ENCODE data around the gene THRB.

DNA sequence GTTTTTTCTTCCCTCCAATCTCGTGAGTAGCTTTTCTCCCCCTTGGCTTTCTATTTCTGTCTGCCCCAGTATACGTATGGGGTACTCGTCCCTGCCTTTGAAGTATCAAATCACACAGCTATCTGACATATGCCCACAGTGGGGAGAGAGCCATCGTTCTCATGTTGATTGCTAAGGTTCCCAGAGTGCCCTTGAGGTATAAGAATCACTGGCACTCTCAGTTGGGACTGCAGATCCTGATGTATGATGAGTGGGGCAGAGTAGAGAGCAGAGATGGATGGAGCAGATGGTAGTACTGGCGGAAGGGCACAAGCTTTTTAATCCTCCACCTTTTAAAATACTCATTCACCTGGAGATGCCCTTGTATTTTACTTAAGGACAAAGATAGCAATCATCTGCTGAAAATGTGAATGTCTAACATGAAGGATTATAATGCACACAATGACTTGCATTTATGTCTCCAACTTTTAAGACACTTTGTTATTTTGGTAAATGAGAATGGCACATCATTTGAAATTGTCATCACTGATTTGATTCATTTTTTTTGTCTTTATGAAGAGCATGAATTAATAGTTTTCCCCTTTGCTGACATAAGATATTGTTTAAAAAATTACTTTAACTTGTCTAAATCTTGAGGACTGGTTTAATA lies 310.0 kb downstream of the THRB start:
- TF ChIP-seq, protein P1, sequence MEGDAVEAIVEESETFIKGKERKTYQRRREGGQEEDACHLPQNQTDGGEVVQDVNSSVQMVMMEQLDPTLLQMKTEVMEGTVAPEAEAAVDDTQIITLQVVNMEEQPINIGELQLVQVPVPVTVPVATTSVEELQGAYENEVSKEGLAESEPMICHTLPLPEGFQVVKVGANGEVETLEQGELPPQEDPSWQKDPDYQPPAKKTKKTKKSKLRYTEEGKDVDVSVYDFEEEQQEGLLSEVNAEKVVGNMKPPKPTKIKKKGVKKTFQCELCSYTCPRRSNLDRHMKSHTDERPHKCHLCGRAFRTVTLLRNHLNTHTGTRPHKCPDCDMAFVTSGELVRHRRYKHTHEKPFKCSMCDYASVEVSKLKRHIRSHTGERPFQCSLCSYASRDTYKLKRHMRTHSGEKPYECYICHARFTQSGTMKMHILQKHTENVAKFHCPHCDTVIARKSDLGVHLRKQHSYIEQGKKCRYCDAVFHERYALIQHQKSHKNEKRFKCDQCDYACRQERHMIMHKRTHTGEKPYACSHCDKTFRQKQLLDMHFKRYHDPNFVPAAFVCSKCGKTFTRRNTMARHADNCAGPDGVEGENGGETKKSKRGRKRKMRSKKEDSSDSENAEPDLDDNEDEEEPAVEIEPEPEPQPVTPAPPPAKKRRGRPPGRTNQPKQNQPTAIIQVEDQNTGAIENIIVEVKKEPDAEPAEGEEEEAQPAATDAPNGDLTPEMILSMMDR (IDR thresholded peaks at IDR 0.05), result no peak
- no peak for TF ChIP-seq POLR2A (IDR thresholded peaks at IDR 0.05)
